Neutrophil (primary cell): ENCODE results near the gene GORASP1.

Experiments
- H3K27ac ChIP-seq: fragments of 200-600 bp; sonication (generic); 2 replicates; pipeline ENCODE4 v1.5.1; 2016; ENCODE audit warnings: mild to moderate bottlenecking, moderate library complexity
- H3K27me3 ChIP-seq: fragments of 200-600 bp; sonication (generic); 2 replicates; pipeline ENCODE4 v1.6.0; 2016; ENCODE audit warnings: mild to moderate bottlenecking
- H3K36me3 ChIP-seq: fragments of 200-600 bp; sonication (generic); 2 replicates; pipeline ENCODE4 v1.5.1; 2017
- H3K4me1 ChIP-seq, 2 experiments: fragments of 200-600 bp in 1 of 2; sonication (generic) in 1 of 2; 1 replicate in 1 of 2; 2 replicates in 1 of 2; pipeline versions ENCODE4 v1.5.1 to v1.6.1; 2013 to 2016; ENCODE audit warnings: low read depth in 1 of 2, low read length in 1 of 2, mild to moderate bottlenecking in 1 of 2, moderate library complexity in 1 of 2; ENCODE audit not compliant: control insufficient read depth in 1 of 2, insufficient read depth in 1 of 2
- H3K4me3 ChIP-seq, 2 experiments: fragments of 200-600 bp in 1 of 2; sonication (generic) in 1 of 2; 1 replicate in 1 of 2; 2 replicates in 1 of 2; pipeline ENCODE4 v1.5.1; 2013 to 2016; ENCODE audit warnings: low read depth in 1 of 2, low read length in 1 of 2, mild to moderate bottlenecking in 1 of 2, moderate library complexity in 1 of 2
- H3K9me3 ChIP-seq: fragments of 200-600 bp; sonication (generic); 2 replicates; pipeline ENCODE4 v1.5.1; 2016
- TF ChIP-seq, protein P1 (sequence below): fragments of 200-600 bp; sonication (generic); IDR thresholded peaks from 2 replicates; pipeline ENCODE4 v1.5.1; 2016; ENCODE audit warnings: antibody characterized with exemption

Gene GORASP1

DNA sequence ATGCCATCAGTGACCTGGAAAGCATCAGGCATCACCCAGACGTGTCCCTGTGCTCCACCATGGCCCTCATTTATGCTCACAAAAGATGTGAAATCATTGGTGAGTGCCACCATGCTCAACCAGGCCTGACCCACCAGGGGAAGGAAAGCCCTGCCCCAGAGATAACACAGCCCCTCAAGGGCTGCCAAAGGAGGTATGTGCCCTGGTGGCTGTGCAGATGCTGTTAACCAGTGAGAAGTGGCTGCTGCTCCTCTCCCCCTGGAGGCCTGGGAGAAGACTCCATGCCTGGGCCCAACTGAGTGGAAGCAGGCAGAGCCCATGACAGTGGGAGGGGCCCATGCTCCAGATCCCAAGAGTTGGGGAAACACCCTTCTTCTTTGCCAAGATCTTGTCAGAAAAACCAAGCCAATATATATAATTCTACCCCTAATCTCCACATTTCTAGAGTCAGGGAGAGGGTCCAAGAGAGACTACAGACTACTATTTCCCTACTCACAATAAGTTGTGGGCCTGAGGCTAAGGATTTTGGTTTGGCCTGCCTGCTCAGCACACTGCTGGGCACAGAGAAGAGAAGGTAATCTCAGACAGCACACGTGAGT is 2.7 kb upstream of the GORASP1 start:
- Histone ChIP-seq H3K36me3 (no peaks in the 10 kb centered on the region), H3K9me3 (no peaks in the 10 kb centered on the region), H3K27me3 (no peaks in the 10 kb centered on the region), H3K4me1 (peaks cover 24 to 26% of the 10 kb centered on the region in 2 experiments), H3K27ac (no peak overlapping the region), H3K4me3 (no peak overlapping the region)
- TF ChIP-seq, protein P1, sequence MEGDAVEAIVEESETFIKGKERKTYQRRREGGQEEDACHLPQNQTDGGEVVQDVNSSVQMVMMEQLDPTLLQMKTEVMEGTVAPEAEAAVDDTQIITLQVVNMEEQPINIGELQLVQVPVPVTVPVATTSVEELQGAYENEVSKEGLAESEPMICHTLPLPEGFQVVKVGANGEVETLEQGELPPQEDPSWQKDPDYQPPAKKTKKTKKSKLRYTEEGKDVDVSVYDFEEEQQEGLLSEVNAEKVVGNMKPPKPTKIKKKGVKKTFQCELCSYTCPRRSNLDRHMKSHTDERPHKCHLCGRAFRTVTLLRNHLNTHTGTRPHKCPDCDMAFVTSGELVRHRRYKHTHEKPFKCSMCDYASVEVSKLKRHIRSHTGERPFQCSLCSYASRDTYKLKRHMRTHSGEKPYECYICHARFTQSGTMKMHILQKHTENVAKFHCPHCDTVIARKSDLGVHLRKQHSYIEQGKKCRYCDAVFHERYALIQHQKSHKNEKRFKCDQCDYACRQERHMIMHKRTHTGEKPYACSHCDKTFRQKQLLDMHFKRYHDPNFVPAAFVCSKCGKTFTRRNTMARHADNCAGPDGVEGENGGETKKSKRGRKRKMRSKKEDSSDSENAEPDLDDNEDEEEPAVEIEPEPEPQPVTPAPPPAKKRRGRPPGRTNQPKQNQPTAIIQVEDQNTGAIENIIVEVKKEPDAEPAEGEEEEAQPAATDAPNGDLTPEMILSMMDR: no peak

DNA sequence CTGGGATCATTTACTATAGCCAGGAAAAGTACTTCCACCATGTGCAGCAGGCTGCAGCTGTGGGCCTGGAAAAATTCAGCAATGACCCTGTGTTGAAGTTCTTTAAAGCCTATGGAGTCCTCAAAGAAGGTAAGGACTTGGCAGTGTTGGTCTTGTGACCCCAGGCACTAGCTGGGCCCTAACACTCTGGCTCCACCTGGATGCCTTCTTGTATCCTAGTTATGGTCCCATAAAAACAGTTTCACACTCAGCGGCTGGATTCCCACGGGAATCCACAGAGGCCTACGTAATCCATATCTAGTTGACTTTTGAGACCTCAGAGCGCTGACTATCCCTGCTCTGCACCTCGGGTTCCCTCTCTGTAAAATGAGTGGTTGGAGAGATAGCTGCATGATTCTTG is 1.7 kb upstream of the GORASP1 start:
- H3K36me3 ChIP-seq: no peaks in the 10 kb centered on the region
- no peaks in the 10 kb centered on the region for H3K9me3 ChIP-seq
- peaks cover 24 to 28% of the 10 kb centered on the region in 2 experiments for H3K4me1 ChIP-seq
- TF ChIP-seq, protein P1: no peak
- H3K27ac ChIP-seq: no peak overlapping the region
- no peaks in the 10 kb centered on the region for H3K27me3 ChIP-seq
- no peak overlapping the region for H3K4me3 ChIP-seq

- peak overlapping the region; percentile 84 for H3K27ac ChIP-seq
- no peaks in the 10 kb centered on the region for H3K9me3 ChIP-seq
- TF ChIP-seq, protein P1: no peak
- H3K4me3 ChIP-seq: peak overlapping the region; percentile 86 to 87
- H3K36me3 ChIP-seq: no peaks in the 10 kb centered on the region
- peaks cover 24 to 28% of the 10 kb centered on the region in 2 experiments for H3K4me1 ChIP-seq
- H3K27me3 ChIP-seq: no peaks in the 10 kb centered on the region
Observed at GRCh38 chr3:39108200-39108710, 828 bp upstream of the GORASP1 start.

GRCh38 chr3:39106851-39107387 is 508 bp downstream of the GORASP1 start:
- Histone ChIP-seq H3K4me1 (peaks cover 24 to 28% of the 10 kb centered on the region in 2 experiments), H3K36me3 (no peaks in the 10 kb centered on the region), H3K27me3 (no peaks in the 10 kb centered on the region), H3K27ac (peak overlapping the region; percentile 84), H3K4me3 (peak overlapping the region; percentile 86 to 87), H3K9me3 (no peaks in the 10 kb centered on the region)
- TF ChIP-seq, protein P1: no peak

- Histone ChIP-seq H3K4me1 (peaks cover 24 to 28% of the 10 kb centered on the region in 2 experiments), H3K4me3 (peak overlapping the region; percentile 86 to 87), H3K9me3 (no peaks in the 10 kb centered on the region), H3K27me3 (no peaks in the 10 kb centered on the region), H3K36me3 (no peaks in the 10 kb centered on the region), H3K27ac (no peak overlapping the region)
- TF ChIP-seq, protein P1: no peak
Observed at GRCh38 chr3:39106281-39106811, 1.1 kb downstream of the GORASP1 start.
